GM18498 (cell line): Measurements from ENCODE around the gene ARHGAP5.

Source experiments
- ATAC-seq: cut with Tn5 transposase; IDR thresholded peaks from one replicate; pipeline ENCODE4 v1.9.1; 2021; ENCODE audit warnings: mild to moderate bottlenecking, moderate library complexity; ENCODE audit not compliant: unreplicated experiment

ARHGAP5 gene

GRCh38 chr14:32206552-32206951, 129.4 kb downstream of the ARHGAP5 start:
- ATAC-seq, result no peak

- no peak for ATAC-seq
Observed at GRCh38 chr14:32208490-32208889, 131.4 kb downstream of the ARHGAP5 start.
